Vein endothelial cell (primary cell): ENCODE data around the gene TMEM258. TPM values are rescaled to one million over a fixed set of nuclear protein-coding genes. Genes with fewer than 3 reads are reported as not detected.

Experiments
- total RNA-seq: library from RNA; depleted of rRNA; stranded (reverse); fragments of >200 nt; gene quantifications from 2 replicates; pipeline ENCODE4 v1.2.3, GENCODE V29; 2012

The TMEM258 gene
- total RNA-seq, result 65.6 and 81.3 TPM in 2 replicates

DNA sequence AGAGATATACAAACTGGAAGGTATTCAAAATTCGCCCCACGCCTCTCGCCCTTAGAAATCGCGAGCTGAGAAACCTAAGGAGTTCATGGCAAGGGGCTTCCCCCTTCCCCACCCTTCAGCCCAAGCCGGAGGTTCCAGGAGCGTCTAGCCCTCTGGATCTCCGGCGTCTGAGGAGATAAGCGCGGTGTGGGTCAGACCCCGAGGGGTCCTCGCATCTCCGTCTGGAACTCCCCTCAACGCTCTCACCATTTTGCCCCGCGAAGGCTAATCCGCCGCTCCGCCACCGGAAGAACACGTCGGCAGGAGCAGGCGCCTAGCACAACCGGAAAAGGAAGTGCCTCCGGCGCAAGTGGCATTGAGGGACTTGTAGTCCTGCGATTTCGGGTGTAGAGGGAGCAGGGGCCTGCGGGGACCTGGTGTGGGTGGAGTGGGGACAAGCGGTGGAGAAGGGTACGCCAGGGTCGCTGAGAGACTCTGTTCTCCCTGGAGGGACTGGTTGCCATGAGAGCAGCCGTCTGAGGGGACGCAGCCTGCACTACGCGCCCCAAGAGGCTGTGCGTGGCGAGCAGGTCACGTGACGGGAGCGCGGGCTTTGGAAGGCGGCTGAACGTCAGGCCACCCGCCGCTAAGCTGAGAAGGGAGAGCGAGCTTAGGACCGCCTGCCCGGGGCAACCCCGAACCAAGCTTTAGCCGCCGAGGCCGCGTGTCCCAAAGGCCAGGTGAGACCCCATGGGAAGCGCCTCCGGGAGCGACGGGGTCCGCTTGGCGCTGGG, at the start of gene TMEM258, which contains the start of gene FEN1:
Gene TMEM258 (minus strand): TSS at position 290 of the 773 bp plus-strand sequence. CDS start 41 bp downstream, at position 249.
Gene FEN1 (plus strand): TSS at position 602 of the 773 bp plus-strand sequence. CDS start 2,451 bp downstream, outside the sequence.

DNA sequence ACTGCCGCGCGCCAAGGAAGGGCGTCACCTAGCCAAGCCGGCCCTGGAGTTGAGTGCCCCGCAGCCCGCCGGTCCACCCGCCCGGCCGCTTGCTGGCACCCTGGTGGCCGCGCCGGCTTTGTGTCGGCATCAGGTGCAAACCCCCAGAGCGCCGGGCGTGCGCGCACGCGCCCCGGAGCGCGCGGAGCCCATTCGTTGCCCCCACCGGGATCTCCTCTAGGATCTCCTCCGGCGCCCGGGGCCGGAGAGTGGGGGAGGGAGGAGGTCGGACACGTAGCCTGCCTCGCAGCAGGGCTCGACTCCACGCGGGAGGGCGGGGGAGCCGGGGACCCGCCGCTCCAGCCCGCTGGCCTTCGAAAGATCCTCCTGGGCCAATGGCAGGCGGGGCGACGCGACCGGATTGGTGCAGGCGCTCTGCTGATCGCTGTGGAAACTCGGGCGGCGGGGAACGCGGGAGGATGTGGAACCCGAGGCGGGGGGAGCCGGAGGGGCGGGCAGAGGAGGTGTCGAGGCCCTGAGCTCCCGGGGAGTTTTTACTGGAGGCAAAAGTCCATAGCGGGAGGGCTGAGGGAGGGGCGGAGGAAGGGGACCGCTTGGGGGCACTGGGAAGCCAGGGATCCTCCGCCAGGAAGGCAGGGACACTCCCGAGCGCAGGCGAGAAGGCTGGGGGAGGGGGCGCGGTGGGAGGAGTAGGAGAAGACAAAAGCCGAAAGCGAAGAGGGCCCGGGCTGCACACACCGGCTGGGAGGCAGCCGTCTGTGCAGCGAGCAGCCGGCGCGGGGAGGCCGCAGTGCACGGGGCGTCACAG, 35.4 kb upstream of the TMEM258 start, which contains the start of gene FADS2:
Gene FADS2 (plus strand): TSS at position 730 of the 808 bp plus-strand sequence. CDS start 91 bp downstream, outside the sequence.

DNA sequence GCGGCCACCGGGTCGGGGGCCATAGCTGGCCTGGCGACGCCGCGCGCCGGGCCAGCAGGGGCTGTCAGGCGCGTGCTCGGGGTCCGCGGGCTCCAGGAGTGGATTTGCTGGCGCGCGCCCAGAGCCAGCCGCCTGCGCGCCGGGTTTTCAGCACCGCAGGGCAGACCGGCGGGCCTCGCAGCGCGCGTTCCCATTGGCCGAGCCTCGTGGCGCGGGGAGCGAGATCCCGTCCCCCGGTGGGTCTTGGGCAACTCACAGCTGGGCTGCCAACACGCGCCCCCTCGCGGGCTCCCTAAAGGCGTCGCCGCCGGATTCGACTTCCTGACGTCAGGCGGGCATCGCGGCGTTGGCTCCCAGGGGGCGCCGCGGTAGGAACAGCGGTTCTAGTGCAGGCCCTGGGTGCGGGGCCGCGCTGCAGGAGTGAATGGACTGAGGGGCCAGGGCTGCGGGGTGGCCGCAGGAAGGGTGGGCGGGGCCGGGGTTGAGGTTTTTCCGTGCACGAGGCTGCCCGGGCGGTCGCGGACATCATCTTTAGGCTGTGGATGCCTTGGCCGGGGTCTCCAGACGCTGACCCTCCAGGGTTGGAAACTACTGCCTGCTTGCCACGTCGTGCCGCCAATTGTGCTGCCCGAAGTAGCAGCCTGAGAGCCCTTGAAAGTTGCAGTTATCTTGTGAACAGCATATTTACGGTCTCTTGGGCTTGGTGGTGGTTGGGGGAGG, 24.5 kb upstream of the TMEM258 start, which contains the start of gene FADS1:
Gene FADS1 (minus strand): TSS at position 268 of the 720 bp plus-strand sequence. CDS start 74 bp downstream, at position 194.

DNA sequence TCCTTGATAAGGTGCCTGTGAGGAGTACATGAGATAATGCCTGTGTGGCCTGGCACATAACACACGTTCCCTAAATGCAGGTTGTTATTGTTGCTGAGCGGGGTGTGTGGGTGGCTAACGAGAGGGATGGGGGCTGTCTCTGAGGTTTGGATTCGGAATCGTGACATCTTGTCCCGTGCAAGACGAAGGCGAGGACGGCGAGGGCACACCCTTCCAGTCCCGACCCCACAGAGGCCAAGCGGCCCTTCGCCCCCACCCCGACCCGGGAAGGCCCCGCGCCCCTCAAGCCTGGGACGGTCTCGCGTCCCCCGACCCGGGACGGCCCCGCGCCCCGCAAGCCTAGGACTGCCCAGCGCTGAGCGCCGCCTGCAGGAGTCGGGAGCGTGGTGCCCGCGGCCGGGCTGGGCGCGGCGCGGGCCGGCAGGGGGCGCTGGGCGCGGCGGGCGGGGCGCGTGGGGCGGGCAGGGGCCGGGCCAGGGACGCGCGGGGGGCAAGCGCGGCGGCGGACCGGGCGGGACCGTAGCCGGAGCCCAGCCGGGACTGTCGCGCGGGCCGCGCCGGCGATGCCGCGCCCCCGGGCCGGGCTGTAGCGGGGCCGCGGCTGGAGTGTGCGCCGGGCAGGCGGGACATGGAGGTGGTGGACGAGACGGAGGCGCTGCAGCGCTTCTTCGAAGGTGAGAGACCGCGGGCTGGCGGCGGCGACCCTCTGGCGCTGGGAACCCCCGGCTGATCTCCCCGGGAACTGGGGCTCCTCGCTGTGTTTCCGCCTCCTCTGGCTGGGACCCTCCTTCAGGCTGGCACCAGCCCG, 40.1 kb downstream of the TMEM258 start, which contains the start of gene MYRF:
Gene MYRF (plus strand): TSS at position 520 of the 808 bp plus-strand sequence. CDS start 109 bp downstream, at position 629.

Other genes with a start within 250 kb of the TMEM258 start
- 0.10 and 2.0 TPM in 2 replicates for gene SYT7, start 211.5 kb downstream of the TMEM258 start, total RNA-seq
- gene DAGLA, start 112.2 kb downstream of the TMEM258 start, total RNA-seq, result 5.0 and 5.9 TPM in 2 replicates
- gene MYRF, start 40.0 kb downstream of the TMEM258 start, total RNA-seq, result 0.48 and 0.65 TPM in 2 replicates
- gene FEN1, start 312 bp upstream of the TMEM258 start, total RNA-seq, result 21.9 and 35.8 TPM in 2 replicates
- gene FADS1, start 24.4 kb upstream of the TMEM258 start, total RNA-seq, result 51.0 and 67.5 TPM in 2 replicates
- gene FADS2, start 35.7 kb upstream of the TMEM258 start, total RNA-seq, result 139 and 217 TPM in 2 replicates
- 165 and 209 TPM in 2 replicates for gene FADS3, start 98.9 kb upstream of the TMEM258 start, total RNA-seq
- 1.9 and 2.0 TPM in 2 replicates for gene RAB3IL1, start 125.0 kb upstream of the TMEM258 start, total RNA-seq
- not detected in 2 replicates for gene BEST1, start 157.8 kb upstream of the TMEM258 start, total RNA-seq
- 388 and 673 TPM in 2 replicates for gene FTH1, start 175.0 kb upstream of the TMEM258 start, total RNA-seq